Glomerular visceral epithelial cell (primary cell): ENCODE results near the gene ITSN2.
A peak's percentile ranks its signal among the peaks of the same experiment; 100 is the strongest.
"Not testable (repeated sequence)": the region's sequence is repeated elsewhere in the genome, so short reads cannot be mapped to it uniquely, and the experiment has no call there.

ENCODE experiments used
- DNase-seq: peaks from one replicate; pipeline ENCODE4 v3.0.0-alpha.2; 2016; ENCODE audit errors: extremely low spot score

The ITSN2 gene

GRCh38 chr2:24360050-24360962 is at the start of gene ITSN2:
Gene ITSN2, minus strand, starts transcription at chr2:24360536. Its CDS starts 32,454 bp downstream, at chr2:24328082.
- peak; percentile 74 for DNase-seq

- no peak for DNase-seq
These were observed 48.8 kb upstream of the ITSN2 start for GRCh38 chr2:24409171-24409570.

- DNase-seq = not testable (repeated sequence)
These were observed 48.4 kb upstream of the ITSN2 start for GRCh38 chr2:24408704-24409103.

- DNase-seq = no peak
These were observed 44.2 kb upstream of the ITSN2 start for GRCh38 chr2:24404491-24404921.

GRCh38 chr2:24403832-24404212 is 43.5 kb upstream of the ITSN2 start:
- no peak for DNase-seq

- DNase-seq = no peak
These were observed 43.0 kb upstream of the ITSN2 start for GRCh38 chr2:24403168-24403831.

- DNase-seq = no peak
These were observed 42.1 kb upstream of the ITSN2 start for GRCh38 chr2:24402242-24403097.

GRCh38 chr2:24400207-24400907 is 40.0 kb upstream of the ITSN2 start:
- DNase-seq = no peak

- no peak for DNase-seq
These were observed 39.3 kb upstream of the ITSN2 start for GRCh38 chr2:24399434-24400206.

- no peak for DNase-seq
These were observed 34.7 kb upstream of the ITSN2 start for GRCh38 chr2:24394998-24395397.

GRCh38 chr2:24392542-24393059 is 32.3 kb upstream of the ITSN2 start:
- no peak for DNase-seq

- no peak for DNase-seq
These were observed 25.0 kb upstream of the ITSN2 start for GRCh38 chr2:24385366-24385765.

- peak; percentile 60 for DNase-seq
These were observed 22.2 kb upstream of the ITSN2 start for GRCh38 chr2:24382363-24383073.

- DNase-seq = no peak
These were observed 20.5 kb upstream of the ITSN2 start for GRCh38 chr2:24380820-24381219.

GRCh38 chr2:24375349-24376087 is 15.2 kb upstream of the ITSN2 start:
- no peak for DNase-seq

GRCh38 chr2:24374301-24374700 is 14.0 kb upstream of the ITSN2 start:
- DNase-seq = no peak

GRCh38 chr2:24372033-24372432 is 11.7 kb upstream of the ITSN2 start:
- DNase-seq = no peak

GRCh38 chr2:24365826-24366225 is 5.5 kb upstream of the ITSN2 start:
- DNase-seq = no peak

- DNase-seq = peak; percentile 65
These were observed 4.7 kb upstream of the ITSN2 start for GRCh38 chr2:24365051-24365450.
